Measurements from ENCODE around the gene IGSF21.

DNA sequence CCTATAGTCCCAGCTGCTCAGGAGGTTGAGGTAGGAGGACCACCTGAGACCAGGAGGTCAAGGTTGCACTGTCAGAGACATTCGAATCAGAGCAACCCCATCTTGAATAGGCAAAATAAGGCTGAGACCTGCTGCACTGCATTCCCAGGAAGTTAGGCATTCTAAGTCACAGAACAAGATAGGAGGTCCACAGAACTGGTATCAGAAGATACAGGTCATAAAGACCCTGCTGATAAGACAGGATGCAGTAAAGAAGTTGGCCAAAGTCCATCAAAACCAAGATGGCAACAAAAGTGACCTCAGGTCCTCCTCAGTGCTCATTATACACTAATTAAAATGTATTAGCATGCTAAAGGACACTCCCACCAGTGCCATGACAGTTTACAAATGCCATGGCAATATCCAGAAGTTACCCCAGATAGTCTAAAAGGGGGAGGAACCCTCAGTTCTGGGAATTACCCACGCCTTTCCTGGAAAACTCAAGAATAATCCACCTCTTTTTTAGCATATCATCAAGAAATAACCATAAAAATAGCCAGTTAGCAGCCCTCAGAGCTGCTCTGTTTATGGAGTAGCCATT lies 307.9 kb downstream of the IGSF21 start:
- TF ChIP-seq, protein P1, sequence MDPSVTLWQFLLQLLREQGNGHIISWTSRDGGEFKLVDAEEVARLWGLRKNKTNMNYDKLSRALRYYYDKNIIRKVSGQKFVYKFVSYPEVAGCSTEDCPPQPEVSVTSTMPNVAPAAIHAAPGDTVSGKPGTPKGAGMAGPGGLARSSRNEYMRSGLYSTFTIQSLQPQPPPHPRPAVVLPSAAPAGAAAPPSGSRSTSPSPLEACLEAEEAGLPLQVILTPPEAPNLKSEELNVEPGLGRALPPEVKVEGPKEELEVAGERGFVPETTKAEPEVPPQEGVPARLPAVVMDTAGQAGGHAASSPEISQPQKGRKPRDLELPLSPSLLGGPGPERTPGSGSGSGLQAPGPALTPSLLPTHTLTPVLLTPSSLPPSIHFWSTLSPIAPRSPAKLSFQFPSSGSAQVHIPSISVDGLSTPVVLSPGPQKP (IDR thresholded peaks at IDR 0.05; ENCODE audit: borderline replicate concordance, low read depth, low read length): no peak
- TF ChIP-seq, protein P2, sequence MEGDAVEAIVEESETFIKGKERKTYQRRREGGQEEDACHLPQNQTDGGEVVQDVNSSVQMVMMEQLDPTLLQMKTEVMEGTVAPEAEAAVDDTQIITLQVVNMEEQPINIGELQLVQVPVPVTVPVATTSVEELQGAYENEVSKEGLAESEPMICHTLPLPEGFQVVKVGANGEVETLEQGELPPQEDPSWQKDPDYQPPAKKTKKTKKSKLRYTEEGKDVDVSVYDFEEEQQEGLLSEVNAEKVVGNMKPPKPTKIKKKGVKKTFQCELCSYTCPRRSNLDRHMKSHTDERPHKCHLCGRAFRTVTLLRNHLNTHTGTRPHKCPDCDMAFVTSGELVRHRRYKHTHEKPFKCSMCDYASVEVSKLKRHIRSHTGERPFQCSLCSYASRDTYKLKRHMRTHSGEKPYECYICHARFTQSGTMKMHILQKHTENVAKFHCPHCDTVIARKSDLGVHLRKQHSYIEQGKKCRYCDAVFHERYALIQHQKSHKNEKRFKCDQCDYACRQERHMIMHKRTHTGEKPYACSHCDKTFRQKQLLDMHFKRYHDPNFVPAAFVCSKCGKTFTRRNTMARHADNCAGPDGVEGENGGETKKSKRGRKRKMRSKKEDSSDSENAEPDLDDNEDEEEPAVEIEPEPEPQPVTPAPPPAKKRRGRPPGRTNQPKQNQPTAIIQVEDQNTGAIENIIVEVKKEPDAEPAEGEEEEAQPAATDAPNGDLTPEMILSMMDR (conservative IDR thresholded peaks at IDR 0.05; ENCODE audit: low read depth, low read length): no peak
- TF ChIP-seq POLR2A (IDR thresholded peaks at IDR 0.05; ENCODE audit: low read depth, low read length) (no peak), RFX5 (IDR thresholded peaks at IDR 0.05; ENCODE audit: low read depth, low read length) (no peak), SMC3 (IDR thresholded peaks at IDR 0.05; ENCODE audit: low read depth, low read length) (no peak), RAD21 (IDR thresholded peaks at IDR 0.05; ENCODE audit: low read length) (no peak), MXI1 (IDR thresholded peaks at IDR 0.05; ENCODE audit: borderline replicate concordance, low read depth, low read length) (no peak), FOS (IDR thresholded peaks at IDR 0.05; ENCODE audit: low read depth, low read length) (no peak), RCOR1 (IDR thresholded peaks at IDR 0.05; ENCODE audit: insufficient replicate concordance, low read length) (no peak), NFE2L2 (IDR thresholded peaks at IDR 0.05; ENCODE audit: low read depth, low read length) (no peak)
- TF ChIP-seq, protein P3, sequence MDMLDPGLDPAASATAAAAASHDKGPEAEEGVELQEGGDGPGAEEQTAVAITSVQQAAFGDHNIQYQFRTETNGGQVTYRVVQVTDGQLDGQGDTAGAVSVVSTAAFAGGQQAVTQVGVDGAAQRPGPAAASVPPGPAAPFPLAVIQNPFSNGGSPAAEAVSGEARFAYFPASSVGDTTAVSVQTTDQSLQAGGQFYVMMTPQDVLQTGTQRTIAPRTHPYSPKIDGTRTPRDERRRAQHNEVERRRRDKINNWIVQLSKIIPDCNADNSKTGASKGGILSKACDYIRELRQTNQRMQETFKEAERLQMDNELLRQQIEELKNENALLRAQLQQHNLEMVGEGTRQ (IDR thresholded peaks at IDR 0.05; ENCODE audit: low read depth, low read length): no peak

All from IMR-90 (cell line).